Ovary (tissue), 9 donors: Measurements from ENCODE around the gene CARD9. TPM values are rescaled to one million over a fixed set of nuclear protein-coding genes. Genes with fewer than 3 reads are reported as not detected.

Experiments used
- DNase-seq, 5 donors: peaks; one replicate each; pipeline ENCODE4 v3.0.0-alpha.2; 2019 to 2020
- H3K27ac ChIP-seq, 2 donors: fragments of 200-600 bp; one replicate each; pipeline versions ENCODE4 v1.5.1 to v1.8.0; 2019 to 2022
- H3K27me3 ChIP-seq: fragments of 200-600 bp; one replicate; pipeline ENCODE4 v1.8.0; 2022
- H3K36me3 ChIP-seq: fragments of 200-600 bp; sonication (generic); one replicate; pipeline ENCODE4 v1.5.1; 2019
- H3K4me1 ChIP-seq: one replicate; pipeline ENCODE4 v1.8.1; 2013; ENCODE audit warnings: mild to moderate bottlenecking, moderate library complexity; ENCODE audit not compliant: insufficient read depth
- H3K4me3 ChIP-seq: fragments of 200-600 bp; sonication (generic); one replicate; pipeline ENCODE4 v1.5.1; 2017
- H3K9me3 ChIP-seq, 2 donors: fragments of 200-600 bp in 1 of 2; sonication (generic) in 1 of 2; one replicate each; pipeline versions ENCODE4 v1.5.1 to v1.8.1; 2013 to 2019; ENCODE audit warnings: mild to moderate bottlenecking in 1 of 2, moderate library complexity in 1 of 2
- EP300 ChIP-seq: sonication (generic); formaldehyde crosslinking; IDR thresholded peaks from one replicate; pipeline ENCODE4 v1.6.1; 2017; ENCODE audit warnings: antibody characterized with exemption
- POLR2A ChIP-seq: fragments of 450-650 bp; IDR thresholded peaks from one replicate; pipeline ENCODE4 v1.6.1; 2017; ENCODE audit warnings: antibody characterized with exemption, mild to moderate bottlenecking, moderate library complexity
- WGBS, 3 donors: extraction: QIAGEN DNeasy Blood & Tissue Kit in 1 of 3; methylation state at CpG; one replicate each; pipeline versions ENCODE4 v1.1.5 to v1.1.7; 2013 to 2017; 5-methylcytosine and 5-hydroxymethylcytosine counted together
- intact Hi-C, 4 donors: fragments of 100-400 bp; cut with DNase I; formaldehyde crosslinking; loops; one replicate each; pipeline versions ENCODE4 v1.11.0 to v1.15.1; 2022 to 2023
- polyA plus RNA-seq, 2 donors: library from polyadenylated mRNA; stranded (reverse); fragments of 200-250 nt in 1 of 2; fragments of 350-450 nt in 1 of 2; fragmentation: Illumina TruSeq in 1 of 2; extraction: RNeasy Lipid Tissue Mini Kit (QIAGEN cat#74804) in 1 of 2; gene quantifications; one replicate each; pipeline ENCODE4 v1.2.3, GENCODE V29; 2013 to 2014
- total RNA-seq, 7 donors: library from RNA; depleted of rRNA in 2 of 7; stranded (reverse); fragments of >200 nt in 2 of 7; fragmentation: NEBNext Ultra II Directional in 3 of 7; extraction: Animal tissue kit (Norgen Biotek cat#: 25700) in 3 of 7; gene quantifications; one replicate each; pipeline versions ENCODE4 v1.1.0 to v1.2.4, GENCODE V29; 2016 to 2023
- TF ChIP-seq, protein P1 (sequence below), 3 donors: fragments of 450-650 bp in 2 of 3; fragments of 200-600 bp in 1 of 3; IDR thresholded peaks; one replicate each; pipeline versions ENCODE4 v1.5.1 to v1.8.0; 2016 to 2022; ENCODE audit warnings: antibody characterized with exemption in 3 of 3, mild to moderate bottlenecking in 1 of 3
- donor health status: DM: no; HTN: no; CAD: no; lungs with moderate emphysema.
- donor health status: DM: no; HTN: no; CAD: no.
- donor health status: Bipolar disorder and iron deficiency.
- donor health status: DM: yes; HTN: yes; CAD: no.
- donor health status: DM: no; HTN: no; CAD: no.
- donor health status: DM: yes; HTN: yes; CAD: no.

Gene CARD9
- total and polyA plus RNA-seq, 9 donors = 0.48 to 3.5 (median 1.1) TPM; not detected in 1

DNA sequence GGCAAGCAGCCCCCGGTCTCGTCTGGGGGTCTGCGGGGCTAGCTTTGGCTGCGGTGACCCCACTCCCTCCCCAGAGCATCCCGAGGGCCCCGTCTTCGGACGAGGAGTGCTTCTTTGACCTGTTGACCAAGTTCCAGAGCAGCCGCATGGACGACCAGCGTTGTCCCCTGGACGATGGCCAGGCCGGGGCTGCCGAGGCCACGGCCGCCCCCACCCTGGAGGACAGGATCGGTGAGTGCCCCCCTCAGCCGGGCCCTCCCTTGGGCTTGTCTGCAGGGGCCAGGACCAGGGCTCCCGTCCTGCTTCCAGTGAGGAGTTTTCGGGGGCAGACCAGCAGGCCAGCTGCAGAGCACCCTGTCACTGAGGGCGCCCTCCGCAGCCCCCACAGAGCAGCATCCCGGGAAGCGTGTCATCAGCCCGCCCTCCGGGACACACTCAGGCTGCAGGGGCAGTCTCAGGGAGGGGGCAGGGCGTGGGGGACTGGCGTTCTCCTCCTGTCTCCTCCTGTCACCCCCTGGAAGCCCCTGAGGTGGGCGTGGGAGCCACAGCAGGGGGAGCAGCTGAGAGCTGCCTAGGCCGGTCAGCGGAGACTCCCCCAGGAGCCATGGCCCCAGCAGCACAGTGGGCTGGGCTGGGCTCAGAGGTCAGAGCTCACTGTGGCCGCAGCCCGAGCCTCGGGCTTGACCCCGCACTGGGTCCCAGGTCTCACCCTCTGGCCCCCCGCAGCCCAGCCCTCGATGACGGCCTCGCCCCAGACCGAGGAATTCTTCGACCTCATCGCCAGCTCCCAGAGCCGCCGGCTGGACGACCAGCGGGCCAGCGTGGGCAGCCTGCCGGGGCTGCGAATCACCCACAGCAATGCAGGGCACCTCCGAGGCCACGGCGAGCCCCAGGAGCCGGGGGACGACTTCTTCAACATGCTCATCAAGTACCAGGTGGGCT is 17.6 kb downstream of the CARD9 start:
- Histone ChIP-seq H3K36me3 (no peaks in the 10 kb centered on the region), H3K9me3 (no peaks in the 10 kb centered on the region), H3K27ac (peak overlapping the region in 1 of 2 donors; percentile 38), H3K4me3 (no peak overlapping the region), H3K4me1 (peaks cover 6% of the 10 kb centered on the region), H3K27me3 (no peaks in the 10 kb centered on the region)
- intact Hi-C loops = no loop called here
- 69 to 87% (median 75%) methylated on average over 32 to 54 of the region's 54 CpGs for WGBS, 3 donors
- DNase-seq = no peak
- TF ChIP-seq POLR2A = no peak
- TF ChIP-seq EP300 = no peak
- TF ChIP-seq, protein P1, sequence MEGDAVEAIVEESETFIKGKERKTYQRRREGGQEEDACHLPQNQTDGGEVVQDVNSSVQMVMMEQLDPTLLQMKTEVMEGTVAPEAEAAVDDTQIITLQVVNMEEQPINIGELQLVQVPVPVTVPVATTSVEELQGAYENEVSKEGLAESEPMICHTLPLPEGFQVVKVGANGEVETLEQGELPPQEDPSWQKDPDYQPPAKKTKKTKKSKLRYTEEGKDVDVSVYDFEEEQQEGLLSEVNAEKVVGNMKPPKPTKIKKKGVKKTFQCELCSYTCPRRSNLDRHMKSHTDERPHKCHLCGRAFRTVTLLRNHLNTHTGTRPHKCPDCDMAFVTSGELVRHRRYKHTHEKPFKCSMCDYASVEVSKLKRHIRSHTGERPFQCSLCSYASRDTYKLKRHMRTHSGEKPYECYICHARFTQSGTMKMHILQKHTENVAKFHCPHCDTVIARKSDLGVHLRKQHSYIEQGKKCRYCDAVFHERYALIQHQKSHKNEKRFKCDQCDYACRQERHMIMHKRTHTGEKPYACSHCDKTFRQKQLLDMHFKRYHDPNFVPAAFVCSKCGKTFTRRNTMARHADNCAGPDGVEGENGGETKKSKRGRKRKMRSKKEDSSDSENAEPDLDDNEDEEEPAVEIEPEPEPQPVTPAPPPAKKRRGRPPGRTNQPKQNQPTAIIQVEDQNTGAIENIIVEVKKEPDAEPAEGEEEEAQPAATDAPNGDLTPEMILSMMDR (IDR thresholded peaks at IDR 0.05) = no peak

DNA sequence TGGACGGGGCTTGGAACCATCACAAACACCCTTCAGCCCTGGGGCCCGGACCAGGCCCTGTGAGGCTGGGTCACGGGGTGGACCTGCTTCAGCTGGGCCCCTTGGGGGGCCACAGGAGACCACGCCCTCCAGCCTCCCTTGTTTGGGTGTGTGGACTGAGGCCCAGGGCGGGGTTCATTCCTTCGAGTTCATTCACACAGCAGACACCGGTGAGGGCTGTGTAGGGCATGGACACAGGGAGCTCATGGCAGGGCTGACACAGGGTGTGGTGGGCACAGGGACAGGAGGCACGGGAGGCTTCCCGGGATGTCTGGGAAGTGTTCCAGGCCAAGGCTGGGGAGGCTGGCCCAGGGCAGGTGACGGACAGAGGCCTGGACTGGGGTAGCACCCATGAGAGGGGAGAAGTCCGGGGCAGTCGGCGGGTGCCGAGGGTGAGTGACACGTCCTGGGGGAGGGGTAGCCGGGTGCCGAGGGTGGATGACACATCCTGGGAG is 18.8 kb downstream of the CARD9 start:
- no peaks in the 10 kb centered on the region for H3K36me3 ChIP-seq
- no peak overlapping the region for H3K4me3 ChIP-seq
- peaks cover 3% of the 10 kb centered on the region for H3K4me1 ChIP-seq
- no peaks in the 10 kb centered on the region for H3K9me3 ChIP-seq
- H3K27me3 ChIP-seq = no peaks in the 10 kb centered on the region
- peak in 3 of 5 donors; percentile 50 to 68 (median 60) for DNase-seq
- TF ChIP-seq, protein P1 (IDR thresholded peaks at IDR 0.05) = no peak
- TF ChIP-seq EP300 (no peak), POLR2A (no peak)
- WGBS, 3 donors = 38 to 58% (median 48%) methylated on average over 10 to 17 of the region's 17 CpGs
- intact Hi-C loops = no loop called here
- peak overlapping the region in 1 of 2 donors; percentile 32 for H3K27ac ChIP-seq

DNA sequence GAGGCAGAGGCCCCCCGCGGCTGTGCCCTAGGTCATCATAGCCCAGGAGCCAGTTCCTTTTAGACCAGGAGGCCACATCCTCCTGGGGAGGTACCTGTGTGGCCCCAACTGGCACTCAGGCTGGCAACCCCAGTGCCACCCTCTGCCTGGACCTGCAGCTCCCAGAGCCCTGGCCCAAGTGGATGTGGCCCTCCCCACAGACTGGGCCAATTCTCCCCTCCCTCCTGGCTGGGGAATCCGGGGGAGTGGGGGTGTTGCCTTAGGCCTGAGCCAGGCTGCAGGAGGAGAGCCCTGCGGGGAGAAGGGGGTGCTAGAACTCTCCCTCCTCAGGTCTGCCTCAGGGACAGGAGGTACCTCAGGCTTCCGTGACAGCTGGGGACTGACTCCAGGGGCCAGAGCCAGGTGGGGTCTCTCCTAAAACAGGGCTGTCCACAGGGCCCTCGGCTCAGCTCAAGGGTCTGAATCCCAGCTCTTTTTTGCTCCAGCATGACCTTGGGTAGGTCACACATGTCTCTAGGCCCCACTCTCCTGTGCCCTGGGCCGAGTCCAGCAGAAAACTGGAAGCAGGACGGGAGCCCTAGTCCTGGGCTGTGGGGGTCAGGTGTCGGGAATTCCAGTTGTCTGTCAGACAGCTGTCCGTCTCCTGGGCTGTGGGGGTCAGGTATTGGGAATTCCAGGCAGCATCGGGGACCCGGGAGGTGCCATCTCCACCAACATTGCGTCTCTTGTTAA is 19.5 kb downstream of the CARD9 start:
- Histone ChIP-seq H3K4me3 (no peak overlapping the region), H3K27ac (peak overlapping the region; percentile 6 to 32), H3K27me3 (no peaks in the 10 kb centered on the region), H3K9me3 (no peaks in the 10 kb centered on the region), H3K4me1 (peaks cover 3% of the 10 kb centered on the region), H3K36me3 (no peaks in the 10 kb centered on the region)
- intact Hi-C loops = no loop called here
- WGBS, 3 donors = 43 to 55% (median 45%) methylated on average over 12 to 13 of the region's 13 CpGs
- DNase-seq = peak; percentile 56 to 75 (median 66)
- TF ChIP-seq POLR2A (no peak), EP300 (no peak)
- TF ChIP-seq, protein P1 (IDR thresholded peaks at IDR 0.05) = no peak

DNA sequence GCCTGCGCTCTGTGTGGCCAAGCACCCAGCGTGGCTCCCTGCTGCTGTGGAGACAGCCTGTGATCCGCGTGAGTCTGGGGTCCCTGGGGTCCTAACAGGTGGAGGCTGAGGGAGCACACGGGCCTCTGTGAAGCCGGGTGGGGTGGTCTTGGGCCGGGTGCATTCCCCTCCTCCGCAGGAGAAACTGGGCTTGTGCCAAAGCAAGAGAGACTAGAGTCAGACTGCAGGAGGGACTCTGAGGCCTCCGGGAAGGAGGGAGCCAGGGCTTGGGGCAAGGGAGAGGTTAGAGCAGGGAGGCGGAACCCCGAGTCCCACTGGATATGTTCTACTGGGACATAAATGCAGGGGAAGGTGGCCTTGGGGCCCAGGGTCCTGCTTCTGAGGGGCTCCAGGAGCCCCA is 20.4 kb downstream of the CARD9 start:
- Histone ChIP-seq H3K9me3 (no peaks in the 10 kb centered on the region), H3K4me1 (peaks cover 3% of the 10 kb centered on the region), H3K4me3 (no peak overlapping the region), H3K27me3 (no peaks in the 10 kb centered on the region), H3K36me3 (no peaks in the 10 kb centered on the region), H3K27ac (no peak overlapping the region)
- 71 to 78% (median 78%) methylated on average over 11 of the region's 11 CpGs for WGBS, 3 donors
- no peak for DNase-seq
- TF ChIP-seq, protein P1 (IDR thresholded peaks at IDR 0.05) = no peak
- TF ChIP-seq POLR2A = no peak
- no peak for TF ChIP-seq EP300
- intact Hi-C loops = no loop called here
